HT-29 (cell line): ENCODE data around the gene HMGCS2. TPM values are rescaled to one million over a fixed set of nuclear protein-coding genes. Genes with fewer than 3 reads are reported as not detected.
"Not testable (repeated sequence)": the region's sequence is repeated elsewhere in the genome, so short reads cannot be mapped to it uniquely, and the experiment has no call there.

Experiments
- DNase-seq: peaks from one replicate; pipeline ENCODE4 v3.0.0-alpha.2; 2015; ENCODE audit warnings: low spot score
- total RNA-seq: library from RNA; depleted of rRNA; stranded (reverse); fragments of >200 nt; shearing (Covaris generic); gene quantifications from 2 replicates; pipeline ENCODE4 v1.2.3, GENCODE V29; 2014

The HMGCS2 gene
- total RNA-seq, 1 experiment from 2014 or later = 10.2 TPM

DNA sequence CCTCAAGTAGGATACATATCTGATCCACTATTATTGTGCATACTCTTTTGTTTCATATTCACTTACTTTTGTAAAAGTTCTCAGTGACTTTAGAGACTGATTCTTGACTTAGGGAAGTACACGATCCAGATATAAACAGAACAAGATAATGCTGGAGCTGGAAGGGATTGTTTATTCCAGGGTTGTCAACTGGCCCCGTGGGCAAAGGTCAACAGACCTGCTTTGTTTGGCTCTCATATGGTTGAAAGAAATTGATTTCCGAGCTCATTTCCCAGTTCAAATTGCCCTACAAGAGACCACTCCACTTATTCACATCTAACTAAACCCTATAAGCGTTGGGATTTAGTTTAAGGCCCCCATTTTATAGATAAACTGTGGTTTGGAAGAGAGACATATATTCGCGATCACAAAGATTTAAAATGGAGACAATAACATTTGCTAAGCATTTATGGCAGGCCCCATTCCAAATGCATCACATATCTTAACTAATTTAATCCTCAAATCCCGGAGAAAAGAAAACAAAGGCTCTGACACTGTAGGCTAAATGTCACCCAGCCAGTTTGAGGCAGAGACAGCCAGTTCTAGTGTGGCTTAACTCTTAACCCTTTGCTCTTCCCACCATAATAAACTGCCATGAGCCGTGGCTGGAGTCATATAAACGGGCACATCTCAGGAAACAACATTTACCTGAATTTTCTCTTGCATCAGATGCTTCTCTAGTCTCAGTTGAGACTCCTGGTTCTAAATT, 21.9 kb upstream of the HMGCS2 start:
- no peak for DNase-seq

DNA sequence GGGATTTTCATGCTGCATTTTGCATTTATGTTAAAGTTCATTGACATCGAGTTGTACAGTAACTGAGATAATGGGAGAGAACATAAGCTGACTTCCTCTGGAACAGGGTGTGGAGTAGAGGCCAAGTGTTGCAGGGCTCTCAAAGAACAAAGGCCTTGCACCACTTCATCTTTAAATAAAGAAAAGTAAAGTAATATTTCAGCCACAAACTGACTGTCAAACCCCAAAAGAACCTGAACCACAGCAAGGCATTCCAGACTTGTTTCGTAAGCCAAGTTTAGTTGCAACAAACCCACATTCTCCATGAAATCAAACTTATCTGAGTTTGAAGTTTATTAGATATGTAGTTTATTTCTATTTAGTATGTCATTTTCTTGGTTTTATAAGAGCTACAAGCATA, 19.1 kb upstream of the HMGCS2 start:
- no peak for DNase-seq

DNA sequence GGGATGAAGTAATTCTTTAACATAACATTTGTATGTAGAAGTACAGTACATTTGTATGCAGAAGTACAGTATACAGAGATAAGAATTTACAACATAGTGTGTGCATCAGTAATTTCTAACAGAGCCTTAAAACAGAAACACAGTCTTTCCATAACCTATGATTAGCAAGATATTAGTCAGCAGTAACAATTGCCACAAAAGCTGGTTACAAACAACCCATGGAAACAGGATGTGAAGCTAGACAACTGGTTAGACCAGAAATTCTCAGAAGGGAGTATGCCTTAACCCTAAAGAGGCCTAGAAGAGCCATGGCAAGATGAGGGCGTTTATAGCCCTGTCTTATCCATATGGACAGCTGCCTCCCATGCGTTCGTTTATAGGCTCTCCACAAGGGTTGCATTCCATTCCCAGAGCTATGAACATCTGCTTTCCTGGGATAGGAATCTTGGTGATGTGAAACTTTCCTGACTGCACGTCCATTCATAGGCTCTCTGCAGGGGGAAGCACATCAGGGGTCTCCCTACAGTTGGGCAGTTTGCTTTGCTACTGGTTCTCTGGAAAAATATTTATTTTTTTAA, 17.9 kb upstream of the HMGCS2 start:
- DNase-seq = not testable (repeated sequence)

DNA sequence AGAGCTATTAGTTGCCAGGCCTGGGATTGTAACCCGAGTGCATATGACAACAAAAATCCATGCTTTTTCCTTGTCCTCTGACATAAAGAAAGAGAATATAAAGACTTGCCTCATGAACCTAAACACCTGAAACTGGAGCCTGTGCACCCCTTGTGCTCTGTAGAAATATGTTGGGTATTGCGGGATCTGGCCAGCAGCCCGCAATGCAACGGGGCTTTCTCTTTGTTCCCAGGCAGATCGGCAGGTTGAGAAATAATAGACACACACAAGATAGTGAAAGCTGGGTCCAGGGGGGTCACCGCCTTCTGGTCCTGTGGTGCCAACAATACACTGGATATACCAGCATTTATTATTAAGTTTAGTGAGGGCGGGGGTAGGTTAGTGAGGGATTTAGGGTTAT, 17.3 kb upstream of the HMGCS2 start:
- DNase-seq = not testable (repeated sequence)

DNA sequence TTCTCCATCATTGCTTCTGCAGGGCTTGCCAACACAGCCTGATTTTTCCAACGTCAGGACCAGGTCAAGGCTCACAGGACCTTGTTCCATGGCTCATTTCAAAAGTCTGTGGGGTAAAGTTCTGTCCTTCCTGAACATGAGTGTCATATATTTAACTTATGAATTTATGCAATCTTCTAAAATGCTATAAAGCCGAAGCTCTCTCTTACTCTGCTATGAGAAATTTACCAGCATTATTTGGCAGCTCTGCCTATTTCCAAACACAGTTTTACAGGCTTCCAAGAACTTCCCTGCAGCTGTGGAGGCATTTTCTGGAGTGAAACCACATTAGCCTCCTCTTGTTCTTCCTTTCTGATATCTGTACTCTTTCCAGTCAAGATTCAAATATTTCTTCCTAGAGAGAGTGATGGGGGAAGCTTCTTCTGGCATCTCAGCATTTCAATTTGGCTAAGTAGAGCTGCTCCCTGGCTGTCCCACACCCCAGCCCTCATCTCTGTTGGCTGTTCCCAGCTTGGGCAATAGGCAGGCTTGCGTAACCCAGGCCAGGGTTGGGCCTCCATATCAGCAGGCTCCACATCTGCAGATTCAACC, 15.6 kb upstream of the HMGCS2 start:
- DNase-seq = no peak

DNA sequence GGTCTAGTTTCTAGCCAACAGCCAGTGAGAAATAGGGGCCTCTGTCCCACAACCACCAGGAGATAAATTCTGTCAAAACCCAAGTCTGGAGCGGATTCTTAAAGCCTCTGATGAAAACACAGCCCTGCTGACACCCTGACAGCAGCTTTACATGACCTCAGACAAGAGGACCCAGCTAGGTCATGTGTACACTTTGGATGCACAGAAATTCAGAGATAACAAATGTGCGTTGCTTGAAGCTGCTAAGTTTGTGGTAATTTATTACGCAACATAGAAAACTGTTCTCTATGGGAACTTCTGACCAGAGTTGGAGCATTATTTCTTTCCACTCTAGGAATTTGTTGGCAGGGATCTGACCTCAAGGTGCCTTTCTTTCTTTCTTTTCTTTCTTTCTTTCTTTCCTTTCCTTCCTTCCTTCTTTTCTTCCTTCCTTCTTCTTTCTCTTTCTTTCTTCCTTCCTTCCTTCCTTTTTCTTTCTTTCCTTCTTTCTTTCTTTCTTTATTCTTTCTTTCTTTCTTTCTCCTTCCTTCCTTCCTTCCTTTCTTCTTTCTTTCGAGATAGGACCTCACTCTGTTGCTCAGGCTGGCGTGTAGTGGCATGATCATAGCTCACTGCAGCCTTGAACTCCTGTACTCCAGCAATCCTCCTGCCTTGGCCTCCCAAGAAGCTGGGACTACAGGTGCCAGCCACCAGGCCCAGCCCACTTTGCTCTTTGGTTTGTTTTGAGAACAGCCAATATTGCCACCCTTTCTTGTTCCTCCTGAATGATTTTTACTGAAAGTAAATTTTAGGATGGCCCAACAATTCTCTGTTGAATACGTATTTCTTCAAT, 14.9 kb upstream of the HMGCS2 start:
- no peak for DNase-seq

DNA sequence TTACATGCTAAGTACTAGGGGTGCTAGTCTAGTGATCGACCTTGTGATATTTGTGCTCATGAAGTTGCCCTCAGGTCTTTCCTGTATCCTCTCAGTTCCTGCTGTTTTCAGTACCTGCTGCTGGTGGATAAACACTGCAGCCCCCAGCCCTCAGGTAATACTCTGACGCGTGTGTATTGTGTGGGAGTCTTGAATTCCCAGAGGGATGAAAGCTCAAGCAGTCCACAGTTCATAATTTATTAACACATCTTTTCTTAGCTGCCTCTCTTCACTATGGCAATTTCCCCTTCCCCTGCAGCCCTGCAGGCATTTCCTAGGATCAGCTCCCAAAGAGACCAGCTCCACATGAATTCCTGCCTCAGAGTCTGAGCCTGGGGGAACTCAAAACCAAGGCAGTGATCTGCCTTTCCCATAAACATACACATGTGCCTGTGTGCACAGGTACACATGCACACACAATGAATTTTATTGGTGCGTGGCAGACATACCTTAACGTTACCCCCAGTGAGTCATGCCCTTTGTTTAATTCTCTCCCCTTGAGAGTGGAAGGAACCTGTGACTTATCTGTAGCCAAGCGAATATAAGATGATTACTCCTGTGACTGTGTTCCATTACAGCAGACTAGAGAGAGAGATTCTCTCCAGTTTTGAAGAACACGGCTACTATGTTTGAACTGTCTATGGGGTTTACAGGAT, 14.1 kb upstream of the HMGCS2 start:
- DNase-seq = no peak

DNA sequence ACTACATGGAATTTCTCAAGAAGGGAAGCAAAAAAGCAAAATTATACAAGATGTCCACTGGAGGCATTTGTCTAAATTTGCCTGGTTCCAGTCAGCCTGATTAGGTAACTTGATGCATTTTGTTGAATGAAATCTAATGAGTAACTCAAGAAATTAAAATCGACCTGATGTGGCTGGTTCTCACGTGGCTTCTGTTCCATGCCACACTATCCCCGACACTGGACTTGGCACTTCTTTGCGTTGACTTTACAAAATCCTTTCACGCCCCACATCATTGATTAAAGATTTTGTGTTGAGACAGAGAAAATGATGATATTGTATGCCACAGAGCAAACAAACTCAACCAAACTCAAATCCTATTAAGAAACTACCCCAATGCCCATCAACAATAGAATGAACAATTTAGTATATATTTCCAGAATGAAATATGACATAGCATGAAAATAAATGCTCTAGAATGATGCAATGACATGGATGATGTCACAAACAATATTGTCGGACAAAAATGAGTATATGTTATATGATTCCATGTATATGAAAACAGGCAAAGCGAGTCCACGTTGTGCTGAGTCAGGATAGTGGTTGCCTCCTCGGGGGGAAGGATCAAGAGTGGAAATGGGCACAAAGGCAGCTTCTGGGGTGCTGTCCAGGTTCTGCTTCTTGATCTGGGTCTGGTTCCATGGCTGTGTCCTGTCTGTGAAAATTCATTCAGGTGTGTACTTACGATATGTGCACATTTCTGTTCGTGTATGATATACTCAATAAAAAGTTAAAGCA, 12.9 kb upstream of the HMGCS2 start:
- DNase-seq = no peak

DNA sequence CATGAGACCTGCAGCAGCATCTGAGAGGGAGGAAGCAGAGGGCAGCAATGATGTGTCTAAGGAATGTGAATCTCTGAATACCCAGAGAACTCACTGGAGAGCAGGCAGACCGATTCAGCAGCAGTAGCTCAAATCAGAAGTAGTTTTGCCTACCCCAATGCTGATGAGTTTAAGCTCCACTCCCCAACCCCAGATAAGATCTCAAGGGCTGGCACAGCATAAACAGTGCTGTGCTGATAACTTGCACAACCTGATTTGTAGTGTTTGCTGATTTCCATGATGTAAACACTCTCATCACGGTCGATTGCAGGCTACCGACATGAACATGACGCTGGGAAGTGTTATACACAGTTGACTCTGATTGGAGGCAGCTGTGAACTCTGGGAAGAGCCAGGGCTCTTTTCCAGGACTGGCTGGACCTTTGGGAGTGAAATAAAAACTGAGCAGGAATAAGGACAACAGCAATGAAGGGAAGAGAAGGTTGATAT, 11.2 kb upstream of the HMGCS2 start:
- DNase-seq = peak; percentile 75

DNA sequence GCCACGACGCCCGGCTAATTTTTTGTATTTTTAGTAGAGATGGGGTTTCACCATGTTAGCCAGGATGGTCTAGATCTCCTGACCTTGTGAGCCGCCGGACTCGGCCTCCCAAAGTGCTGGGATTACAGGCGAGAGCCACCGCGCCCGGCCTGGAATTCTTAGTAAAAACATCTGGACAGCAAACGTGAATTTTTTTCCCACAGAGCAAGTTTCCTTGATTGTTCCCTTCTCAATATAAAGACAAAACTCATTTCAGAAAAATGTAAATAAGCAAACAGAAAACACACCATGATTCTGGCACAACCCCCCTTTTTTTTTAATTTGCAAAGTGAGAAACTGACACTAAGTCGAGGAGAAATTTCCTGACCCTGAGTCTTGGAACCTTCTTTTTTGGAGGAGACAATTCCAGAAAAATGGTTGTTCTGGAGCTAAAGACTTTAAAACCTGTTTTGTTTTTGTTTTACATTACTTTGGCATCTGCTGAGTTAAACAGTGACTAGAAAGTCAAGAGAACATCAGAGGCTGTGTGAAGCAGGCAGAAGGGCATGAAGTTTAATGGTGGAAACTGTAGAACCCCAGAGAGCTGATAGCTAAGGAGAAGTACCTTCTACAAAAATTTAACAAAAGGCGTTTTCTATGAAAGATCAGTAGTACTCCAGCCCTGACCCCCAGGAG, 10.3 kb upstream of the HMGCS2 start:
- no peak for DNase-seq

DNA sequence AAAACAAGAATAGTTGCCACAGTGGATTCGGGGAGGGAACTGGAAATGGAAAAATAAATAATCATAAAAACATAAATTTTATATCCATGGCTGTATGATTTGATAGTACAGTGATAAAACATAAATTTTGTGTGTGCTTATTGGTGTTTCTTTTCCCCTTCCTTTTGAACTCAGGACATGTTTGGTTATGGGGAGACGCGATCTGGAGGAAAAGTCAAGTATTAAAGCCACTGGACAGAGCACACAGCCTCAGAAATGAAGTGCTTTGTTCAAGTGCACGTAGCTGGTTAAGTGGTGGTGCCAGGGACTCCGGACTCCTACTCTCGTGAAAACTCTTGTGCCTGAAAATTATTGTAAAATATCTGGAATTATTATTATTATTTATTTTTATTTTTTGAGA, 9.7 kb upstream of the HMGCS2 start:
- no peak for DNase-seq

DNA sequence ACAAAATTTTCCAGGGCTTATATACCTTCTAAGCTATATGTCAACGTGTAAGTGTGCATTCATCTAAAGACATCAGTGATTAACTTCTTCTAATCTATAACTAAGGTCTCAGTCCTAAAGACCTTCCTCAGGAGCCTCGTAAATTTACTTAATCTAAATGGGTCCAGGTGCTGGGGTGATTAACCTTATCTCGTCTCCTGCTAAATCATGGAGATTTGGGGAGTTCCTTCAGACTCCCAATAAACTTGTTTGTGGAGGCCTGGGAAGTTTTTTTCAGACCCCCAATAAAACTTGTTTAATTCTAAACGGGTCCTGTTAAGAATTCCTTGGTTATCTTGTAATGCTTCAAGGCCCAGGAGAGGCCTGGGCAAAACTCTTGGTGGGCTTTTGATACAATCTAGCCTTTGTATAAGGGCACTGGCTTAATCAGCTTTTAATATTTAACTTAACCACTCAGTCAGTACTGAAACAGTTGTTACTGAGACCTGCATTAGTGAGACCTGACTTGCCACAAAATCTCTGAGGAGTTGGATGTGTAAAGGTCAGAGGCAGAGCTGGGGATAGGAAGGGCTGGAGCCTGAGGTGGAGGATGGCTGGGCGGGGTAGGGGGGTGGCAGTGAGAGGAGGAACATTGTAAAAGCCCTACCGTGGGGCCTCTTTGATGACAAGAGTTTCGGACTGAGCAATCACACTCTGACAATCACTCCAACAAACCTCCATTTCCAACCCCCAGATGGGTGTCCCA, 6.2 kb upstream of the HMGCS2 start:
- DNase-seq = peak; percentile 58

DNA sequence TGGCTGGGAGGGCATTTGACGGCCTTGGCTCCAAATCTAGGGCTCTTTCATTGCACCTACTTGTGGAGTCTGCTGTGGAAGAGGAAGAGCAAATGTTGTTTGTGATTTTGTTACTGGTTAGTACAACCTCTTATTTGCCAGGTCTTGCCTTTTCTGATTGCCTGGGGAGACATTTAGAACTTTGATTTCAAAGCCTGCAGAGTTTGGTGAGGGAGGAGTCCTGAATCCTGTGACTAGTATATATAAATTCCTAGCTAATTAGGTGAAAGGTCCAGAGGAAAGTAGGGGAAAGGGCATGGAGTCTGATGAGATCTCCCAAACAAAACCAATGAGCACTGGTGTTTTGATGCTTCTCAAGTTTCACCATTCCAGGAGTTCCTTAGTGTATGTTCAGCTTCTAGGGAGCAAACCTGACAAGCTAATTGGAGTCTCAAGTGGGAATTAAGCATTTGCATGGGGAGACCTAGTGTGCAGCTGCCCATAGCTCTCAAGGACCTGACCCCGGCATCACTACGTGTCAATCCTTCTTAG, 5.1 kb upstream of the HMGCS2 start:
- no peak for DNase-seq

DNA sequence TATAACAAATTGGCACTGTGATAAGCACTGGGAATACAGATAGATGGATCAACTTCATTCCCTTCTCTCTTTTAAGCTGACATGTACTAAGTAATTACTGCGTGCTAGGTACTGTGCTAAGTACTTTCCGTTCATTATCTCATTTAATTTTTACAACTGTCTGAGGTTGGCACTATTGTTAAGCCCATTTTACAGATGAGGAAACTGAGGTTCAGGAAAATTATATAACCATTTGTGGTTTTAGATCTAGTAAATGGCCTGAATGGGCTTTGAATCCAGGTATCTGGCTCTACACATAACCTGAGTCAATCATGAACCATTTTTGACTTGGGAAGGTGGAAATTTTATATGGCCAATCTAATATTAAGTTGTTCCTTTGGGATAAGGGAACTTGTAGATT, 3.6 kb upstream of the HMGCS2 start:
- DNase-seq = no peak

DNA sequence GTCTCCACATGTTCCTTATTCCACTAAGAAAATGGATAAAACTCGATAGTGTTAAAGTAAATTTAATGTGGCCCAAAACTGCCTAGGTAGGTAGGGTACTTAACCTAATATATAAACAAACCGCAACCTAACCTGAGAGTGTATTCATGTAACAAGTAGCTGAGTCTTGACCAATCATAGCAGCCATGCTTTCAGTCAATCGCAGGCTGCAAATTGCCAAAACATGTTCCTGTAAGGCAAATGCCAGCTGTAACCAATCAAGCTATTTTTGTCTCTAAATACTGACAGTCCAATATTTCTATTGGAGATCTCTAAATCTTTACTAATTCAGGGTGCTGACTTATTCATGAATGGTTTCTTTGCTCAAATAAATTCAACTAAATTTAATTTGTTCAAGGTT, 3.1 kb upstream of the HMGCS2 start:
- no peak for DNase-seq

DNA sequence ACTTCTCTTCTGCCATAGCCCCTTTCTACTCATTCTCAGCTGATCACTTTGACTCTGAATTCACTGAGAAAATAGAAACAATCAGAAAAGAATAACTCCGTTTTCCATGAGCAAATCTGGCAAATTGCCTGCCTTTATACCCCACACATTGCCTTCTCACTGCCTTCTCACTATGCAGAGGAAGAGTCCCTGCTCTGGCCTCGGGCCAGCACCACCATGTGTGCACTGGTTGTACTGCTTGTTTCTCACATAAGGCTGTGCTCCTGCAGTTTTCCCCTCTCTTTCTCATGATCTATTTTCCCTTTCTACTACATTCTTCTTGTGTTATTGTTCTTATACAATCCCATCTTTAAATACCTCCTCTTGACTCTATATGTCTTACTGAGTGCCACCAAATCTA, 2.3 kb upstream of the HMGCS2 start:
- DNase-seq = no peak

DNA sequence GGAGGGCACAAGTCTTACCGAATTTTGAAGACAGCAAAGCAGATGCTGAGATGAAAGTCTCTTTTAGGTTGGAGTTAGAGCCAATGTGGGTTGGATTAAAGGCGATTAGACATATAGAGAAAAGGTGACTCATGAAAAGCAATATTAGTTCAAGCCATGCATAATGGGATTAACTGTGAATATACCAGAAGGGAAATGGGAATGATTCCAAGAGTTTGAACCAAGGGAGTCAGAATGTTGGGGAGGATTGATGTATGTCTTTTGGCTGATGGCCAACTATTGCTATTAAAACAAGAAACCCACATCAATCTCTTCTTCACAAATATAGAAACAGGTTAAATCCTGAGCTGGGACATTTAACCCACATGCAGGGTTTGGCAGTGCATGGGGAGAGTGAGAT, 1.2 kb downstream of the HMGCS2 start:
- DNase-seq = peak; percentile 42

DNA sequence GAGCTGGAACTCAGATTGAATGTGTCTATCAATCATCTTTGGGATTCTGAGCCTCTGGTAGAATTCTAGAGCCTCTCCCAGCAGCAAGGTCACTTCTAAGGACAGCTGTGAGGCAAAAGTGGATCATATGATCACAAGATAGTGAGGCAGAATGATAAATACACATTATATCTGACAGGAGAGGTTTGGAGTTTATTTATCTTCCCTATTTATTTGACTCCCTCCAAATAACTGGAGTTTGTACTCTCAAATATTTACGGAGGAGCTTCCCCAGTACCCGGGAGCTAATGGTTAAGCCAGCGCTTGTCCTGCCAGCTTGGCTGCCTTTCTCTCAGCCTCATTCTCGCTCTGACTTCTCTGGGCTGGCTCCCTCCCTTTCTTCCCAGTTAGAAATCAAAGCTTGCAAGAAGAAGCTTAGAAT, 2.3 kb downstream of the HMGCS2 start:
- DNase-seq = peak; percentile 11

DNA sequence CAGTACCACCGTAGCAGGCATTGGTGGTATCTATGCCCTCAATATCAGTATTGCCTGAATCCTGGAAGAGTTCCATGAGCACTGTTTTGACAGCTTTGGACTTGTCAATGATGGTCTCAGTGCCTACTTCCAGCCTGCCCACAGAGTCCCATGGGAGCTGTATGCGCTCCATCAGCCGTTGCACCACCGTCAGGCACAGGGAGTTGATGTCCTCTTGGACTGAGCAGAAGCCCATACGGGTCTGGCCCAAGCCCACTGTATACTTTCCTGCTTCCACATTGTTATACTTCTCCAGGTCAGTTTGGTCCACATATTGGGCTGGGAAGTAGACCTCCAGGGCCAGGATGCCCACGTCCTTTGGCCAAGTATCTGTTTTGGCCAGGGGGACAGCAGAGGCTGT, 4.5 kb downstream of the HMGCS2 start:
- no peak for DNase-seq
